Stimulated activated CD4-positive, alpha-beta T cell treated with anti-CD3 and anti-CD28 coated beads, TNF-alpha, amount 100 ng/mL, for 1 hour (primary cell): ENCODE measurements around the gene PALM2AKAP2.
"Not testable (repeated sequence)": the region's sequence is repeated elsewhere in the genome, so short reads cannot be mapped to it uniquely, and the experiment has no call there.

ENCODE experiments used
- DNase-seq, 3 donors: peaks; one replicate each; pipeline ENCODE4 v3.0.0-alpha.2; 2020; ENCODE audit warnings: low read depth in 3 of 3, low spot score in 1 of 3

The PALM2AKAP2 gene

DNA sequence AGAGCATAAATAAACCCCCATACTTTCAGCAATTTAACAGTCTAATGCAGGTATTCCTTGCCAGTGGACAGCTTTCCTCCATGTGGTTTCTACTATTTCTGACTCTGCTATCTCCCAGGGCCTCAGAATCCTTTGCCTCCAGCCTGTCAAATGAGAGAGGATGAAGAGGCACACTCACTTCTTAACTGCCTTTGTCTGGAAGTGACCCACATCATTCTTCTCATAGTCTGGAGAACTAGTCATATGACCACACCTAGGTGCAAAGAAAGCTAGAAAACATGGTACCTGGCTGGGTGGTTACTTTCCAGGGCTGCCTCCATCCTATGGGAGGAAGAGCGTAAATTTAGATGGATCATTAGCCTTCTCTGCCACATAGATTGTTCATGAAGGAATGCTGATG, 22.5 kb downstream of the PALM2AKAP2 start:
- no peak for DNase-seq

- DNase-seq = no peak
Observed at GRCh38 chr9:109805050-109805449, 25.1 kb downstream of the PALM2AKAP2 start.

DNA sequence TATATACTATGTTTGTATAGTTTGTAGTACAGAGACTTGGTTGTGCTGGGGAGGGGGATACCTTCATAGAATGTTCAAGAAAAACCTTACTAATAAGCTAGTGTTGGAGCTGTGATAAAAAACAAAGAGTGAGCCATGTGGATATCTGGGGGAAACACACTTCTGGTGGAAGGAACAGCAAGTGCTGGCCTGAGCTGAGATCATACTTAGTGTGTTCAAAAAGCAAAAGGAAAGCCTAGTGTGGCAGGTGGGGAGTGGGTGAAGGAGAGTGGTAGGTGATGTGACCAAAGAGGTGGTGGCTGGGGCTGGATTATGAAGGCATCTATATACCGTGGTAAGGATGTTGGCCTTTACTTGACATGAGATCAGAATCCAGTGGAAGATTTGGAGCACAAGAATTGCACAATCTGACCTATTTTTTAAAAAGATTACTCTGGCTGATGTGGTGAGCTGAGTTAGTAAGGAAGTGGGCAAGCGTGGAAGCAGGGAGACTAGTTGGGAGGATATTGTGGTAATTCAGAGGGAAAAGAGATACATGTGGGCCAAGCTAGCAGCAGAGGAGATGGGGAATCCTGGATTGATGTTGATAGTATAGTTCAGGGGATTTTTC, 26.6 kb downstream of the PALM2AKAP2 start:
- no peak for DNase-seq

GRCh38 chr9:109811876-109812275, 31.9 kb downstream of the PALM2AKAP2 start:
- no peak for DNase-seq

GRCh38 chr9:109812331-109812730, 32.3 kb downstream of the PALM2AKAP2 start:
- DNase-seq = no peak

DNA sequence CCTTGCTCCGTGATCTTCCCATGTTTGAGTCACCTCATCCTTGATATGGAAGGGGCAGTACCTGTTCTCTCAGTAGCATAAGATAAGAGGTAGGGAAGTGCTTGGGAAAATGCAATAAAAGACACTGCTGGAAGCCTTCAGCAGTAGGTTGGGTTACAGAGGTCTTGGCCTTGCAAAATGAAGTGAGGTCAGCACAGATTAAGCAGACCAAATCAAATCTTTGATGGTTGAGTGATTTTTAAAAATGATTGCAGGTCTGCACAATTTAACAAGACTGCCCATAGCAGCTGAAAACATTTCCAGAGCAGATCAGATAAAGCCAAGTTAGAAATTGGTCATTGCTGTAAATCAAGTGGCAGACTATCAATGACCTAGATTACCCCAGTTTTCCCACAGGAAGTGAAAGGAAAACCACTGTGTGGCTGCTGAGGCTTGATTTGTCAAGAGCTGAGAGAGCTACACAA, 32.9 kb downstream of the PALM2AKAP2 start:
- DNase-seq = no peak

GRCh38 chr9:109813303-109813702, 33.3 kb downstream of the PALM2AKAP2 start:
- no peak for DNase-seq

DNA sequence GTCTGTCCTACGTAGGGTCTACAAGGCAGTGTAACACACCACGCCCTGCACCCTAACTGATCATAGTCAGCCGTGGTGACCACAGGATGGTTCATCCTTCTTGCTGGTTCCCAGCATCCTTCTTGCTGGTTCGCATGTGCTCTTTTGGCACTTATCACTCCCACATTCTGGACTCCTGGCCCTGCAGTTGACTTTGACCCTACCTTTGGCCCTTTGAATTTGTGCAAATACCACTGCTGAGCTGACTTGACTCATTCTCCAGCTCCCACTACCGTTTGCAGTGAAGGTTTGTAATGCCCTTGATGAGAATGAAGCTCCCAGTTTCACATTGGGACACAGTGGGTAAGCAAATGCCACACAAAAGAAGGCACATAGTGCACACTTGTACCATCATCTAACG, 33.8 kb downstream of the PALM2AKAP2 start:
- DNase-seq = no peak

GRCh38 chr9:109815366-109815947, 35.5 kb downstream of the PALM2AKAP2 start:
- DNase-seq = no peak

DNA sequence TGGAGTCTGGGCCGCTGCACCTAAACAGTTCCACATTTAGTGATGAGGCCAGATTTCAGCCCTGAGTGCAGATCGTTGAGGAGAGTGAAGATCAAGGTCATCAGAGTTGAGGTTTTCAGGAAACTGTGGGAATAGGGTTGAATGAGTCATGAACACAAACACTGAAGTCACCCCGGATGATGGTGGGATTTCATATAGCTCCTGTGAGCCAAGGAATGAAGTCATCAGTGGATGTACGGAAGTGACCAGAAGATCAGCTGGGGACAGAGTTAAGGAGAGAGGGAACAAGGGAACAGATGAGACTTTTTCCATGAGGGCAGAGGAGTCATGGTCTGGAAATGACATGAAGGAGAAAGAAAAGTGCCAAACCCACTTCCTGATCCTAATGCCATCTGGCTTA, 36.5 kb downstream of the PALM2AKAP2 start:
- no peak for DNase-seq

DNA sequence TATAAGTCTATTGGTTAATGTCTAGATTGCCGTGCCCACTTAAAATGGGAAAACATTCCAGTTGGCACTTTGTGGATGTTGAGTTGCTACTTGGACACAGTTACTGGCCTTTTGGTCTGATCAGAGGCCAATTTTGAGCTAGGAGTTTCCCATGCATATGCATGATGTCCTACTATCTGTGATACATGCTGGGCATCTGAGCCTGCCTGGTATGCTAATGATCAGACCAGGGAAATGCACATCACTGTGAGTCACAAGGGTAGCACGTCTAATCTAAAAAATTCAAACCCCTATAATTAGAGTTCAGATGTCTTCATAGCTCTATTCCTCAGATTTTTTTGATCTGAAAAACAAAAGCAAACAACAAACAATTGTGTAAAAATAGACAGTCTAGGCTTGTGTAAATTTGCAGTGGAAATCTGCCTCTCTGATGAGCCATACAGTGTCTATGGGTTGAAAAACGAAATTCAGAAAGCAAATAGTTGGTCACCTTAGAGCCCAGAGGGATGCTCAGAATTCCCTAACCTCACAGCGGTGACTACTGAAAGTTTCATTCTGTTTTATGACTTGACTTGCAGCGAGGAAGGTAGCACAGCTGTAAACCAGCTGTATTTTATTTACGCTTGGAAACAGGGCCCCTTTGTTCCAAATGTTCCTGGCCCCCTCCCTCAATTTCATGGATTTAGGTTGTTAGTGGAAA, 37.3 kb downstream of the PALM2AKAP2 start:
- DNase-seq = no peak

DNA sequence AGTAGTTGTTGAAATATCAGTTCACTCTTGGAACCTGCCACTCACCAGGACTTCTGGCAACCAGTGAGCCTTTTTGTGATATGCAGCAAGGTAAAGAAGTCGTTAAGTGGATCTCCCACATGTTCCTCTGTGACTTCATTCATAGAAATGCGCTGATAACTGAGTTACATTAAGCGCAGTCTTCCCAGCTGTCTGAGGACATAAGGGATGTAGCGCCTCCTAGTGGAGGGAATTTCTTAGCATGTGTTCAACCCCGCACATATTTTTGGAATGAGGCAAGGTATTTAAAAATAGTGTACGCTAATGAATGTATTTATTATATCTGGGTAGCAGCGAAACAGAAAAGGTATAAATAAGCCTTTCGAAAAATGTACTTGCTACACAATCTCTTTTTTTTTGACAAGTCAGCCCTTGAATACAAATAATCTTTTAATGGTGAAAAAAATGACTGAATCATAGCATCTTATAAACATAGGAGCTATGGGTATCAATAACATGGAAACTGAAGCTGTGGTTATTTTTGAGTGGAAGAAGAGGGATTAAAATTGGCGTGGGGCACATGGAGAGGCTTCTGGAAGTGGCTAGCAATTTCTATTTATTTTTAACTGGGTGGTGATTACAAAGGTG, 38.0 kb downstream of the PALM2AKAP2 start:
- DNase-seq = no peak

DNA sequence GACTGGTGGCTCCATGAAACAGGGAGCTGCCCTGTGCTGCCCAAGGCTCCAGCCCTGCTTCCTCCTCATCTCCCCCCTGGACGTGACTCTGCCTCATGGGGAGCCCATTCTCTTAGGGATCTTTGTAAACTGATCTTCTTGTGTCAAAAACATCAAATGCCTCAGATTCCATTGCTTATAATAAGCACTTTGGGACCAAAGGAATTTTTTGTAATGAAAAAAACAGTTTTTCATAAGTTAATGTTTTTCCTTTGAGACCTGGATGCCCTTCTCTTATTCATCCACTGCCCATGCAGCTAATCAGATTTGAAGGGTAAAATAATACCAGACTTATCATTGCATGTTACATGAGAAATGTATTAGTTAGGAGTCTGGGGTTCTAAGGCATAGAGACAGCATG, 41.7 kb downstream of the PALM2AKAP2 start:
- no peak for DNase-seq

- DNase-seq = not testable (repeated sequence)
Observed at GRCh38 chr9:109825383-109825782, 45.4 kb downstream of the PALM2AKAP2 start.

GRCh38 chr9:109826559-109826958, 46.6 kb downstream of the PALM2AKAP2 start:
- DNase-seq = no peak

DNA sequence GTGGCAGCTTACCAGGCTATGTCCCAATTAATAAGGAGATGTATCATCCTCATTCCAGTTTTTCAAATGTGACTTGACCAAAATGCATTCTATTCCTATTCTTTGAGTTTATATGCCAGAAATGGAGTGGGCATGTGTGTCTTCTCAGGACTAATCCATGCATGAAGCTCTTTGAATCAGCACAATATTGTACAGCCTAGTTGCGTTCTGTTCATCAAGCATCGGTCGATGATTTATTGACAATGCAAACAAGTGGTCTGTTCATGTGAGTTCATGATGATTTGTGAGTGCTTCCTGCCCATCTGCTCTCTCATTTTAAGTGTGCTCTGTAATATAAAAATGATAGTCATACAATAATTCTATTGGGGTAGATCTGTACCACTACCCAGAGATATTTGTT, 48.3 kb downstream of the PALM2AKAP2 start:
- DNase-seq = no peak
